OCI-LY3 (cell line): ENCODE data around the gene OBSL1.

Source experiments
- EZH2phosphoT487 ChIP-seq: fragments of 200-600 bp; shearing (Covaris generic); IDR thresholded peaks from 2 replicates; pipeline ENCODE4 v1.6.1; 2018; ENCODE audit warnings: antibody characterized with exemption, mixed run types, low read depth
- TF ChIP-seq, protein P1 (sequence below): fragments of 200-600, 300-600 bp; sonication (generic); IDR thresholded peaks from 2 replicates; pipeline ENCODE4 v1.5.1; 2014; ENCODE audit warnings: antibody characterized with exemption, low read length, low read depth

DNA sequence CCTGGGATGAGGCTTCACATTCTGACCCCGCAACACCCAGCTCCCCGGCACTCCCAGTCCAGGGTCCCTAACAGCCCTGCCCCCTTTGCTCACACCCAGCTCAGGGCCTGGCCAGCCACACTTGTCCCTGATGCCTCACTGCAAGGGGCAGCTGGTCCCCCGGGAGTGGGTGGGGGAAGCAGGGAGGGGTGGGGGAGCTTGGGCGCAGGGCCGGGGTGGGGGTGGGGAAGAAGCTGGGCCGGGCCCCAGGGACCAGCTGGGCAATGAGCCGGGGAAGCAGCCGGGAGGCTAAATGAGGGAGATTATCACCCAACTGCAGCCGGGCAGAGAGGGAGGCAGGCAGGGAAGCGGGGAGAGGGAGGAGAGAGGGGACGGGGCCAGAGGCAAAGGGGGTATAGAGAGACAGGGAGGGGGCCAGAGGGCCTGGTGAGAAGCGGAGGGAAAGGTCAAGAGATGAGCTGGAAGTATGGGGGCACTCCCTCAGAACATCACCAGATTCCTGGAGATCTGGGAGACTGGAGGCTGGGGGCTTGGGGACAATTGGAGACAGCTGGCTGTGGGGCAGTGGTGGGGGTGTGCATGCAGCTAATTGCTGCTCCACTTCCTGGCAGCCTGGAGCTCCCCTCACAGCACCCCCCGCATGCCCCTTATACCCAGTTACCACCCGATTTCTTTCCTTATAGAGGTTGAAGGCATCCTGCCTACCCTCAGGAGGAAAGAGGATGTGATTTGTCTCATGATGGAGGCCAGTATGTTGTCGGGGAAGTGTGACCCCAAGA, 59.6 kb downstream of the OBSL1 start:
- TF ChIP-seq, protein P1, sequence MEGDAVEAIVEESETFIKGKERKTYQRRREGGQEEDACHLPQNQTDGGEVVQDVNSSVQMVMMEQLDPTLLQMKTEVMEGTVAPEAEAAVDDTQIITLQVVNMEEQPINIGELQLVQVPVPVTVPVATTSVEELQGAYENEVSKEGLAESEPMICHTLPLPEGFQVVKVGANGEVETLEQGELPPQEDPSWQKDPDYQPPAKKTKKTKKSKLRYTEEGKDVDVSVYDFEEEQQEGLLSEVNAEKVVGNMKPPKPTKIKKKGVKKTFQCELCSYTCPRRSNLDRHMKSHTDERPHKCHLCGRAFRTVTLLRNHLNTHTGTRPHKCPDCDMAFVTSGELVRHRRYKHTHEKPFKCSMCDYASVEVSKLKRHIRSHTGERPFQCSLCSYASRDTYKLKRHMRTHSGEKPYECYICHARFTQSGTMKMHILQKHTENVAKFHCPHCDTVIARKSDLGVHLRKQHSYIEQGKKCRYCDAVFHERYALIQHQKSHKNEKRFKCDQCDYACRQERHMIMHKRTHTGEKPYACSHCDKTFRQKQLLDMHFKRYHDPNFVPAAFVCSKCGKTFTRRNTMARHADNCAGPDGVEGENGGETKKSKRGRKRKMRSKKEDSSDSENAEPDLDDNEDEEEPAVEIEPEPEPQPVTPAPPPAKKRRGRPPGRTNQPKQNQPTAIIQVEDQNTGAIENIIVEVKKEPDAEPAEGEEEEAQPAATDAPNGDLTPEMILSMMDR: no peak
- no peak for TF ChIP-seq EZH2phosphoT487
